Measurements from ENCODE around the gene AGBL4.
"Not testable (repeated sequence)": the region's sequence is repeated elsewhere in the genome, so short reads cannot be mapped to it uniquely, and the experiment has no call there.

Gene AGBL4

DNA sequence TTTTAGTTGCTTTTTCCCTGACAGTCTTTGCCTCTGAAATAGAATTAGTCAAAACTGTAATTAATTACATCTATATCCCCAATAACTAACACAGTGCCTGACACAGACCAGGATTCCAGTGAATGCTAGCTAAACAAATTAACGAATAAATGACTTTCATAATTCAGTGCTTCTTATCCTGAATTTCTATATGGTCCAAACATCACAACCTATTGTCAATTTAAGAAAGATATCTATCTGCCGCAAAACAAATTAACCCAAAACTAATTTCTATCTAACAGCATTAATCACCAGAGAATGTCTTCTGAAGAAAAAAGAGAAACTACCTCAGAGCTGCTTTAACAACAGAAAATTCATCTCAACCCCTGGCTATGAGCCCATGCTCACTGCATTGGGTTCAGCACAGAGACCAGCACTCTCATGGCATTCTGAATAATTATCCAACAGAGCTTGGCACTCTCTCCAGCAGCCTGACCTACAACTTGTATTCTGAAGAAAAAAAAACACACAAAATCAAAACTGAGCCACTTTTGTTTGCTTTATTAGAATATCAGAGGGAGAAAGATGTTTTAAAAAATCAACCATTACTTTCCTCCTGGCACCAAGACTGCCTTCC, 699.7 kb downstream of the AGBL4 start:
- intact Hi-C loops (cut with DNase I) = no loop called here

GRCh38 chr1:49320493-49320892, 703.3 kb downstream of the AGBL4 start:
- intact Hi-C loops (cut with DNase I); DNase-seq: not testable (repeated sequence)

More for the DNA sequence above, 699.7 kb downstream of the AGBL4 start:
- DNase-seq = peak in 1 of 10 donors; percentile 11

DNA sequence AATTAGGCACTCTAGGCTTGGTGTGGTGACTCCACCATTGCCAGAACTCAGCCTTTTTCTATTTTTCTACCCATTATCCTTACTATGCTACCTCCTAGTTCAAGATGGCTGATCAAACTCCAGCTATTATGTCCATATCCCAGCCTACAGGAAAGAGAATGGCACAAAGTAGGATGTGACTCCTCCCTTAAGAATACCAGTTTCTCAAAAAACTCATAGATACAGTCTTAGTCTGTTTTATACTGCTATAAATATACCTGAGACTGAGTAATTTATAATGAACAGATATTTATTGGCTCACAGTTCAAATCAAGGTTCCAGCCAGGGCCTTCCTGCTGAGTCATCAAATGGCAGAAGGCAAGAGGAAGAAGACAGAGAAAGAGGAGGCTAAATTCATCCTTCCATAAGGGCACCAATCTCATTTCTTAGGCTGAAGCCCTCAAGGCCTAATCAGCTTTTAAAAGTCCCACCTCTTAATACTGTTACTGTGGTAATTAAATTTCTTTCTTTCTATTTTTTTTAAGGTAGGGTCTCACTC, 704.3 kb downstream of the AGBL4 start:
- intact Hi-C loops (cut with DNase I) = no loop called here
- no peak for DNase-seq

DNA sequence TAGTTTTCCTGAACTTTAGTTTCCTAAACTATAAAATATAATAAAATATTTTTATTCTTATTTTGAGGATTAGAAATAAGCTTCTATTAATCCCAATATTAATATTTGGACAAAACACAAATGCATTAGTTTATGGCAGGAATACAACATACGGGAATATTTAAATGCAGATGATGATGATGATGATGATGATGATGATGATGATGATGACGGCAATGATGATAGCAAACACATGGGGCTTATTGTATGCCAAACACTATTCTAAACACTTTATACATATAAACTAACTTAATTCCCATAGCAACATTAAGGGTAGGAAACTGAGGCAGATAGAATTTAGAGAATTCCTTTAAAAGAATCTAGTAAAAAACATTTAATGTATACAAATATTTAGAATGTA, 705.5 kb downstream of the AGBL4 start:
- intact Hi-C loops (cut with DNase I) = no loop called here
- no peak for DNase-seq

DNA sequence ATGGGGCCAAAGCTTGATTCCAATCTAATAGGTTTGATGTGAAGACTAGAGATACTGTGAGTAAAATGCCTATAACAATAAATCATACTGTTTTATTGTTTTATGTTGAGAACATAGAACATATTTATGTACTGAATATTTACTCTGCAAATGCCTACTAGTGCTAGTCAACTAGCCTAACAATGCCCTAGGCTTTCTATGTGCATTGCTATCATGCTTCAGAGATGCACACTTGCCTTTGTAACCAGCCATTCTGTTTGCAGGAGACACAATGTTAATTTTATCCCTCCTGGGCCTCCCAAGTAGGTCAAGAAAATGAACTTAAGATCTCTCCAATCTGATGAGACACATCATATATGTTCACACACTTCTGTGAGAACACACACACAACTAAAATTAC, 716.3 kb downstream of the AGBL4 start:
- intact Hi-C loops (cut with DNase I) = no loop called here
- DNase-seq = no peak

- no peak for DNase-seq
- intact Hi-C loops (cut with DNase I) = no loop called here
Measured at GRCh38 chr1:49306507-49307070, 717.2 kb downstream of the AGBL4 start.

DNA sequence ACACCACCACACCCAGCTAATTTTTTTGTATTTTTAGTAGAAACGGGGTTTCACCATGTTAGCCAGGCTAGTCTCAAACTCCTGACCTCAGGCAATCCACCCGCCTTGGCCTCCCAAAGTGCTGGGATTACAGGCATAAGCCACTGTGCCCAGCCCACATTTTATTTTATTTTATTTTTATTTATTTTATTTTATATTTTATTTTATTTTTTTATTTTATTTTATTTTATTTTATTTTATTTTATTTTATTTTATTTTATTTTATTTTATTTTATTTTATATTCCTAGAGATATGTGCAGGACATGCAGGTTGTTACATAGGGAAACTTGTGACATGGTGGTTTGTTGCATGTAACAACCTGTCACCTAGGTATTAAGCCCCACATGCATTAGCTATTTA, 721.4 kb downstream of the AGBL4 start:
- intact Hi-C loops (cut with DNase I); DNase-seq: not testable (repeated sequence)

DNA sequence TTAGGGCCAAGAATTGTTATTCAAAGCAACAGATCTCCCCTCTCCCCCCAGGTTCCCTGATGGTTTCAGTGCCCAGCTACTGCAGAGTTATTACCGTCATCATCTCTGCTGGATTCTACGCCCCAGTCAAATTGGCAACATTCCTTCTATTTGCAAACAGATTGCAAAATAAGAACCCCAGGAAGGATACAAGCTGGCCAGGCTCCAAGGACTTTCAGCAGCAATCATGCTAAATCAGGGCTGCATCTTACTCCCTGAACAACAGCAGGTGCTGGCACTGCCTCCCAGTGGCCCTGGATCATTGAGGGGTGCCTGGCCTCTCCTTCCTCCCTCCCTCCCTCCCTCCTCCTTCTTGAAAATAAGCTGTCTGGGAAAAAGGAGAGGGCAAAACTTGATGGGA, 725.5 kb downstream of the AGBL4 start:
- peak in 8 of 10 donors; percentile 16 to 84 (median 42) for DNase-seq
- intact Hi-C loops (cut with DNase I) = no loop called here

DNA sequence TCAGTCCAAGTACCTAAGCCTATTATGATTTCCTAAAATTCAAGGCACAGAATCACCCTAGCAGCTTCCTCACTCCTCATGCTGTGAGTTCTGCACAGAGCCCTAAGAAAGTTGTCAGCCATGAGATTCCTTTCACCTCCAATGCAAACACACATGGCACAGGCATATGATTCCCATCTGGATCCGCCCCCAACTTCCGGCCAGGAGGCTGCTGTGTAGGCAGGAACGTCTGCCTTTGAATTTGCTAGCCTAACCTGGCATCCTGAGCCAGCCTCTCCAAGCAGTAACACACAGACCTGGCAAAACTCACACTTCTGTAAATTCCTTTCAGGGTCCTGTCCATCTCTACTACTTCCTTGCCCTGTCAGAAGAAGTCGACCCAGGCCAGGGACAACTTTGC, 726.0 kb downstream of the AGBL4 start:
- intact Hi-C loops (cut with DNase I) = no loop called here
- peak; percentile 12 to 94 (median 62) for DNase-seq

GRCh38 chr1:49294539-49294938, 729.2 kb downstream of the AGBL4 start:
- intact Hi-C loops (cut with DNase I) = no loop called here
- peak in 4 of 10 donors; percentile 11 to 72 (median 17) for DNase-seq

- intact Hi-C loops (cut with DNase I) = no loop called here
- DNase-seq = peak in 6 of 10 donors; percentile 13 to 90 (median 54)
Measured at GRCh38 chr1:49293016-49293415, 730.7 kb downstream of the AGBL4 start.

DNA sequence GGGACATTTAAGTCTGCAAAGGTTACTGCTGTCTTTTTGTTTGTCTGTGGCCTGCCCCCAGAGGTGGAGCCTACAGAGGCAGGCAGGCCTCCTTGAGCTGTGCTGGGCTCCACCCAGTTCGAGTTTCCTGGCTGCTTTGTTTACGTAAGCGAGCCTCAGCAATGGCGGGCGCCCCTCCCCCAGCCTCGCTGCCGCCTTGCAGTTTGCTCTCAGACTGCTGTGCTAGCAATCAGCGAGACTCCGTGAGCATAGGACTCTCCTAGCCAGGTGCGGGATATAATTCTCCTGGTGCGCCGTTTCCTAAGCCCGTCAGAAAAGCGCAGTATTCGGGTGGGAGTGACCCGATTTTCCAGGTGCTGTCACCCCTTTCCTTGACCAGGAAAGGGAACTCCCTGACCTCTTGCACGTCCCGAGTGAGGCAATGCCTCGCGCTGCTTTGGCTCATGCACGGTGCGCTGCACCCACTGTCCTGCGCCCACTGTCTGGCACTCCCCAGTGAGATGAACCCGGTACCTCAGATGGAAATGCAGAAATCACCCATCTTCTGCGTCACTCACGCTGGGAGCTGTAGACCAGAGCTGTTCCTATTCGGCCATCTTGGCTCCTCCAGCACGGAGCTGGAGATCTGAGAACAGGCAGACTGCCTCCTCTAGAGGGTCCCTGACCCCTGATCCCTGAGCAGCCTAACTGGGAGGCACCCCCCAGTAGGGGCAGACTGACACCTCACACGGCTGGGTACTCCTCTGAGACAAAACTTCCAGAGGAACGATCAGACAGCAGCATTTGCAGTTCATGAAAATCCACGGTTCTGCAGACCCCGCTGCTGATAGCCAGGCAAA, 766.3 kb downstream of the AGBL4 start:
- DNase-seq = peak in 3 of 10 donors; percentile 54 to 76 (median 63)

GRCh38 chr1:49252917-49253316, 770.8 kb downstream of the AGBL4 start:
- intact Hi-C loops (cut with DNase I) = no loop called here
- DNase-seq = no peak

More for the DNA sequence above, 766.3 kb downstream of the AGBL4 start:
- intact Hi-C loops (cut with DNase I) = not testable (repeated sequence)

DNA sequence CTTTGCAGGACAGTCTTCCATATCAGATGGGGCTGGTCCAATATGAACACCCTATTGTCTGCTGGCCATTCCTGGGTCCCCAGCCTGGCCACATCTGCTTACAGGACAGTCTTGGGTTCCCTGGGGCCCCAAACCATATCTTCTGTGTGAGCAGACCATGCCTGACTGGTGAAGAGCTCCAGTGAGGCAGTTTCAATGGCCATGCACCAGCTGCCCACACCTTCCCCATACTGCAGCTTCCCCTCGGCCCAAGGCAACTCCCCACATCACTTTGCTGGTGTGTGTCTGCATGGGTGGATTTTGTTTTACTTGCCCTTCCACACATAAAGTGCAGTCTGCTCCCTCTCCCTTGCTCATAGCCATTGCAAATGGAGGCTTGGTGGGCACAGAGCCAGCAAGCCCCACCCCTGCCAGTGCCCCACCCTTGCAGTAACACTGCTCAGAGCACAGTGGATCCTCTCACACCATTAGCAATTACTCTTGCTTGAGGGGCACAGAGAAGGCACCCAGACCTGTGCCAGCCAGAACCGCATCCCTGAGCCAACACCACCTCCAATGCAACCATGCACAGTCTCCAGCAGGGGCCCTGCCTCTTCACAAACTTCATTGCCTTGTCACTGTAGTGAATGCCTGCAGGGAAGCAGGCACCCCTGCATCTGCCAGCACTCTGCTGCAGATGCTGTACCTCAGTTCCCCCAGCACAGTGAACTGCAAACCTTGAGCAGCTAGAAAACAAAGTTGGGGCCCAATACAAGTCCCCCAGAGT, 772.6 kb downstream of the AGBL4 start:
- DNase-seq = peak in 1 of 10 donors; percentile 52

GRCh38 chr1:49240709-49241221, 783.0 kb downstream of the AGBL4 start:
- intact Hi-C loops (cut with DNase I) = no loop called here

More for the DNA sequence above, 772.6 kb downstream of the AGBL4 start:
- intact Hi-C loops (cut with DNase I) = no loop called here

DNA sequence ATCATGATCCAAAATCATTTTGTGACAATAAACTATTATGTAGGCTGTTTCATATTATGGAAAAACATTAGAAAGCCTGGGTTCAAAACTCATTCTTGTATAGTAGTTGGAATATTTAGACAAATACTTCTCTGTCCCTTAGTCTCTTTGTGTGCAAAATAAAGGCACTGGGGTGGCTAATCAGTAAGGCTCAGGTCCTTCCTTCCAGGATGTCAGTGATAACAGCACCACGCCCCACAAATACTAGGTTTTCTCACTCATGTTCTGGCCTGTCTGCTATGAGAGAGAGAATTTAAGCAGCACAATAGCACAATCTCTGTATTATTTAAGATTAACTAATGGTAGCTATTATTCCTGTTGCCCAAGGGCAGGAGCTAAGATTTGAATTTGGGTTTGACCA, 788.8 kb downstream of the AGBL4 start:
- intact Hi-C loops (cut with DNase I) = no loop called here

More at GRCh38 chr1:49240709-49241221, 783.0 kb downstream of the AGBL4 start:
- DNase-seq = no peak

DNA sequence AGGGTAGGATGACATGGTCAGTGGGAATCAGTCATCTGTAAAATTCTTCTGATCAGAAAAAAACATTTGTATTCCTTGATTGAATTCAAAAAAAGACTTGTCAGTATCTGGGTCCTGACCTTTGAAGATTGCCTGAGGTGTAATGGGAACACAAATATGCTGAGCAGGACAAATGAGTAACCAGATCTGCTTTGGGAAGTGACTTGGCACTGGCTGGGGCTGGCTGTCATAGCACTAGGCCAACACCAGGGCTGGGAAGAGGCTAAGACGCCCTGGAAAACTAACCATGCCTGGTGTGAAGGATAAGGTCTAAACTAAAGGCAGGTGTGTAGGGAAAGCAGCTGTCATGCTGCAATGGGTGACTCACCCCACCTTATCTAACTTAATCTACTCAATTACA, 794.2 kb downstream of the AGBL4 start:
- DNase-seq = no peak
- intact Hi-C loops (cut with DNase I) = no loop called here

More for the DNA sequence above, 788.8 kb downstream of the AGBL4 start:
- DNase-seq = no peak

GRCh38 chr1:49226758-49227157, 797.0 kb downstream of the AGBL4 start:
- intact Hi-C loops (cut with DNase I) = no loop called here
- DNase-seq = no peak

GRCh38 chr1:49225464-49225863, 798.3 kb downstream of the AGBL4 start:
- intact Hi-C loops (cut with DNase I) = no loop called here
- DNase-seq = no peak

- intact Hi-C loops (cut with DNase I) = no loop called here
- DNase-seq = no peak
Measured at GRCh38 chr1:49213301-49213700, 810.5 kb downstream of the AGBL4 start.

Data from posterior cingulate gyrus (tissue), 11 donors.